PC-9 (cell line): ENCODE results near the gene RETREG1.

ENCODE experiments used
- EZH2 ChIP-seq: fragments of 200-600 bp; sonication (generic); IDR thresholded peaks from 2 replicates; pipeline ENCODE4 v1.8.0; 2017; ENCODE audit warnings: antibody characterized with exemption, low read depth
- TF ChIP-seq, protein P1 (sequence below): fragments of 200-600 bp; sonication (generic); conservative IDR thresholded peaks from 2 replicates; pipeline ENCODE4 v1.6.1; 2017; ENCODE audit warnings: mixed run types, antibody characterized with exemption, mild to moderate bottlenecking, moderate library complexity

DNA sequence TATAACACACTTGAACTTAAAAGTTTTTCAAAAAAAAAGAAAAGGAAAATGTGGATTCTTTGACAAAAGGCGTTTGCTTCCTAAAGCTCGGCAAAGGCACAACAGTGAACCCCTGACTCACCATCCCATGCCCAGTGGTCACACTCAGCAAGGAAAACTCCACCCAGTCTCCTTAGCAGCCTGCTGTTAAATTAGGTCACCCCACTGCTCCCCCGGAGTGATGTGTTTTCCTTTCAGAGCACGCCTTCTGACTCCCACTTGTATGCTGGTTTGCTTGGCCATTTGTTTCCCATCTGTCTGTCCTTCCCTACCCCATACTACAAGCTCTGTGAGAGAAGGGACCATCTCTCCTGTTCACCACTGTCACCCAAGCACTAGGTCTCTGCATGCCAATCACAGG is 23.8 kb downstream of the RETREG1 start:
- TF ChIP-seq EZH2: no peak
- TF ChIP-seq, protein P1, sequence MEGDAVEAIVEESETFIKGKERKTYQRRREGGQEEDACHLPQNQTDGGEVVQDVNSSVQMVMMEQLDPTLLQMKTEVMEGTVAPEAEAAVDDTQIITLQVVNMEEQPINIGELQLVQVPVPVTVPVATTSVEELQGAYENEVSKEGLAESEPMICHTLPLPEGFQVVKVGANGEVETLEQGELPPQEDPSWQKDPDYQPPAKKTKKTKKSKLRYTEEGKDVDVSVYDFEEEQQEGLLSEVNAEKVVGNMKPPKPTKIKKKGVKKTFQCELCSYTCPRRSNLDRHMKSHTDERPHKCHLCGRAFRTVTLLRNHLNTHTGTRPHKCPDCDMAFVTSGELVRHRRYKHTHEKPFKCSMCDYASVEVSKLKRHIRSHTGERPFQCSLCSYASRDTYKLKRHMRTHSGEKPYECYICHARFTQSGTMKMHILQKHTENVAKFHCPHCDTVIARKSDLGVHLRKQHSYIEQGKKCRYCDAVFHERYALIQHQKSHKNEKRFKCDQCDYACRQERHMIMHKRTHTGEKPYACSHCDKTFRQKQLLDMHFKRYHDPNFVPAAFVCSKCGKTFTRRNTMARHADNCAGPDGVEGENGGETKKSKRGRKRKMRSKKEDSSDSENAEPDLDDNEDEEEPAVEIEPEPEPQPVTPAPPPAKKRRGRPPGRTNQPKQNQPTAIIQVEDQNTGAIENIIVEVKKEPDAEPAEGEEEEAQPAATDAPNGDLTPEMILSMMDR: no peak
